ENCODE data around the gene SNTB2.

GRCh38 chr16:69319826-69320739, 133.1 kb downstream of the SNTB2 start:
- TF ChIP-seq EGR1 (IDR thresholded peaks at IDR 0.05) (no peak), EP300 (IDR thresholded peaks at IDR 0.05; ENCODE audit: borderline replicate concordance) (no peak), YY1 (IDR thresholded peaks at IDR 0.05; ENCODE audit: low read depth) (no peak), CEBPB (IDR thresholded peaks at IDR 0.05) (no peak), TEAD4 (IDR thresholded peaks at IDR 0.05) (no peak), RAD21 (IDR thresholded peaks at IDR 0.05; ENCODE audit: low read depth) (no peak), NFIC (IDR thresholded peaks at IDR 0.05) (no peak), FOXM1 (IDR thresholded peaks at IDR 0.05; ENCODE audit: borderline replicate concordance, low read depth) (no peak), REST (IDR thresholded peaks at IDR 0.05; ENCODE audit: low read depth) (no peak), CREB1 (IDR thresholded peaks at IDR 0.05; ENCODE audit: low read depth) (no peak), TAF1 (IDR thresholded peaks at IDR 0.05; ENCODE audit: low read depth) (no peak), TCF12 (IDR thresholded peaks at IDR 0.05; ENCODE audit: low read depth) (no peak)
- TF ChIP-seq, protein P1, sequence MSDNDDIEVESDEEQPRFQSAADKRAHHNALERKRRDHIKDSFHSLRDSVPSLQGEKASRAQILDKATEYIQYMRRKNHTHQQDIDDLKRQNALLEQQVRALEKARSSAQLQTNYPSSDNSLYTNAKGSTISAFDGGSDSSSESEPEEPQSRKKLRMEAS (IDR thresholded peaks at IDR 0.05), result no peak

Measured in Ishikawa (cell line).